Measurements from ENCODE around the gene HECTD2. TPM values are rescaled to one million over a fixed set of nuclear protein-coding genes. Genes with fewer than 3 reads are reported as not detected.

The HECTD2 gene
- total RNA-seq, 1 experiment from 2014 or later = 11.5 TPM

GRCh38 chr10:91551856-91552255 lies 141.7 kb downstream of the HECTD2 start:
- intact Hi-C loops (cut with micrococcal nuclease; ENCODE audit: unreplicated experiment) (loop anchor here (5.0 kb wide), 2 partner anchors 165 to 195 kb away; no protein-coding TSS in a partner anchor), in situ Hi-C loops (cut with HindIII; ENCODE audit: low pct_unique_long_range_greater_than_20kb, low sequenced_read_pairs) (no loop called here)
- no TSS peak for BruUV-seq (replicated peaks)
- peak; percentile 86 for ATAC-seq
- peak; percentile 86 for TF ChIP-seq CTCF (IDR thresholded peaks at IDR 0.05)
- no peak for TF ChIP-seq POLR2AphosphoS5 (IDR thresholded peaks at IDR 0.05; ENCODE audit: low read depth, low read length)
- TF ChIP-seq SIN3A (IDR thresholded peaks at IDR 0.05; ENCODE audit: borderline replicate concordance, insufficient read depth, low read depth, low read length) = no peak
- TF ChIP-seq TCF7L2 (IDR thresholded peaks at IDR 0.05; ENCODE audit: low read depth, low read length) = no peak
- TF ChIP-seq REST (IDR thresholded peaks at IDR 0.05; ENCODE audit: insufficient read depth in 1 of 2, low read depth in 2 of 2, low read length in 1 of 2) = no peak
- Histone ChIP-seq H3K9me3 (ENCODE audit: control insufficient read depth, insufficient read depth, low read depth, low read length) (no peaks in the 10 kb centered on the region), H3K4me1 (ENCODE audit: control insufficient read depth, insufficient read depth, low read length) (no peaks in the 10 kb centered on the region), H3K27ac (ENCODE audit: low read length) (no peak overlapping the region), H3K4me3 (ENCODE audit: low read depth in 2 of 2, low read length in 2 of 2) (no peak overlapping the region), H3K36me3 (ENCODE audit: control insufficient read depth, insufficient read depth, low read length) (no peaks in the 10 kb centered on the region), H3K27me3 (ENCODE audit: control insufficient read depth, insufficient read depth, low read length) (no peaks in the 10 kb centered on the region)
- DNase-seq (ENCODE audit: low read depth, low spot score) = peak; percentile 33
- CTCF ChIA-PET = interaction anchor here (1.0 to 1.3 kb wide), 2 partner anchors 81 to 83 kb away, joined by 3 to 4 read pairs; partner anchors contain the start of gene PPP1R3C
- POLR2A ChIA-PET = no interaction called here

- Histone ChIP-seq H3K4me1 (ENCODE audit: control insufficient read depth, insufficient read depth, low read length) (no peaks in the 10 kb centered on the region), H3K4me3 (ENCODE audit: low read depth in 2 of 2, low read length in 2 of 2) (no peak overlapping the region), H3K27me3 (ENCODE audit: control insufficient read depth, insufficient read depth, low read length) (no peaks in the 10 kb centered on the region), H3K9me3 (ENCODE audit: control insufficient read depth, insufficient read depth, low read depth, low read length) (no peaks in the 10 kb centered on the region), H3K27ac (ENCODE audit: low read length) (no peak overlapping the region), H3K36me3 (ENCODE audit: control insufficient read depth, insufficient read depth, low read length) (no peaks in the 10 kb centered on the region)
- in situ Hi-C loops (cut with HindIII; ENCODE audit: low pct_unique_long_range_greater_than_20kb, low sequenced_read_pairs) = no loop called here
- CTCF ChIA-PET = interaction anchor here (0.8 to 1.3 kb wide), 3 partner anchors 29 to 83 kb away, joined by 3 to 4 read pairs (median 4); partner anchors contain the start of gene PPP1R3C
- intact Hi-C loops (cut with micrococcal nuclease; ENCODE audit: unreplicated experiment) = loop anchor here (5.0 kb wide), 2 partner anchors 165 to 195 kb away; no protein-coding TSS in a partner anchor
- BruUV-seq (replicated peaks) = no TSS peak
- DNase-seq (ENCODE audit: low read depth, low spot score) (peak; percentile 8), ATAC-seq (peak; percentile 65; the same call in 1 of the 2 replicates)
- POLR2A ChIA-PET = no interaction called here
- TF ChIP-seq POLR2AphosphoS5 (IDR thresholded peaks at IDR 0.05; ENCODE audit: low read depth, low read length) (no peak), CTCF (IDR thresholded peaks at IDR 0.05) (peak; percentile 18)
Measured at GRCh38 chr10:91552274-91553095, 142.3 kb downstream of the HECTD2 start.
